Astrocyte of the hippocampus (primary cell): Measurements from ENCODE around the gene C6orf141.
"Not testable (repeated sequence)": the region's sequence is repeated elsewhere in the genome, so short reads cannot be mapped to it uniquely, and the experiment has no call there.

Experiments
- DNase-seq: peaks from one replicate; pipeline ENCODE4 v3.0.0; 2011; ENCODE audit warnings: low read depth, low spot score

Gene C6orf141

GRCh38 chr6:49570474-49571079 lies 20.1 kb downstream of the C6orf141 start:
- peak; percentile 42 for DNase-seq

- no peak for DNase-seq
These were observed 26.1 kb downstream of the C6orf141 start for GRCh38 chr6:49576618-49577017.

GRCh38 chr6:49579649-49580048 lies 29.2 kb downstream of the C6orf141 start:
- no peak for DNase-seq

GRCh38 chr6:49582529-49582928 lies 32.1 kb downstream of the C6orf141 start:
- peak; percentile 40 for DNase-seq

GRCh38 chr6:49587262-49587661 lies 36.8 kb downstream of the C6orf141 start:
- not testable (repeated sequence) for DNase-seq
